NCI-H510A treated with DMSO at 0.1 percent for 48 hours (cell line): ENCODE measurements around the gene GP5.

Experiments
- DNase-seq: peaks from one replicate; lab custom pipeline; 2025; lab: John Stamatoyannopoulos, UW

Gene GP5, protein sequence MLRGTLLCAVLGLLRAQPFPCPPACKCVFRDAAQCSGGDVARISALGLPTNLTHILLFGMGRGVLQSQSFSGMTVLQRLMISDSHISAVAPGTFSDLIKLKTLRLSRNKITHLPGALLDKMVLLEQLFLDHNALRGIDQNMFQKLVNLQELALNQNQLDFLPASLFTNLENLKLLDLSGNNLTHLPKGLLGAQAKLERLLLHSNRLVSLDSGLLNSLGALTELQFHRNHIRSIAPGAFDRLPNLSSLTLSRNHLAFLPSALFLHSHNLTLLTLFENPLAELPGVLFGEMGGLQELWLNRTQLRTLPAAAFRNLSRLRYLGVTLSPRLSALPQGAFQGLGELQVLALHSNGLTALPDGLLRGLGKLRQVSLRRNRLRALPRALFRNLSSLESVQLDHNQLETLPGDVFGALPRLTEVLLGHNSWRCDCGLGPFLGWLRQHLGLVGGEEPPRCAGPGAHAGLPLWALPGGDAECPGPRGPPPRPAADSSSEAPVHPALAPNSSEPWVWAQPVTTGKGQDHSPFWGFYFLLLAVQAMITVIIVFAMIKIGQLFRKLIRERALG

DNA sequence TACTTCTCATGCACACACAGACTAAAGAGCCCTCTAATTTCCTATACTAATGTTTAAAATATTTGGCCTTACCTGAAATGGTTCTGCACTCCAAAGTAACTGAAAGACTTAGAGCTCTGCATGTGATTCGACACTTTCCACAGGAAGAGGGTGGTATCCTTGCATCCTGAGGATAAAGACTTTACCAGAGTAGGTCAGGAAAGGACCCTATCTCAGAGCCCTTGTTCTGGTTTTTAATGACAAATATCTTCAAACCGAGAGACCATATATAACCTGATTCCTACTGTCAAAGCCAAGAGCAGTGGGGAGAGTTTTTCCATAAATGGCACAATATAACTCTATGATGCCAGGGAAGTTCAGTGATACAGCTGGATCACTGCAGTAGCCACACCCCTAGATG is at the start of gene GP5:
Gene GP5, minus strand, starts transcription at position 101 of the 400 bp plus-strand sequence. CDS start 984 bp downstream, outside the sequence.
- DNase-seq, result no peak

DNA sequence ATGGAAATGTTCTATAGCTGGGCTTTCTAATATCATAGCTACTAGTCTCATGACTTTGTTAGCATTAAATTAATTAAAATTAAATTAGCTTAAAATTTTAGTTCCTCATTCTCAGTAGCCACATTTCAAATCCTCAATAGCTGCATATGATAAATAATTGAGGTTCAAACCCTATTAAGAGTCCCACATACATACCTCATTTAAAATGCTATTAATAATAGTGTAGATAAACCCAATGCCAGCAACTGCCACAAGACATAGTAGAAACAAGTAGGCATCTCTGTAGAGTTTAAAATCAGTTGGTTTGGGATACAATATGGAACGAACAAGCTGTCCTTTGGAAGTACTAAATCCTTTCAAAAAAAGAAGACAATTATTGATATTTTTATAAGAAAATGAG is 48.6 kb upstream of the GP5 start:
- DNase-seq, result no peak

- DNase-seq, result peak; percentile 66
These were observed 48.1 kb upstream of the GP5 start for GRCh38 chr3:194447161-194447560.

GRCh38 chr3:194446754-194447153 is 47.7 kb upstream of the GP5 start:
- no peak for DNase-seq

- DNase-seq, result peak; percentile 89
These were observed 47.1 kb upstream of the GP5 start for GRCh38 chr3:194446172-194446571.

DNA sequence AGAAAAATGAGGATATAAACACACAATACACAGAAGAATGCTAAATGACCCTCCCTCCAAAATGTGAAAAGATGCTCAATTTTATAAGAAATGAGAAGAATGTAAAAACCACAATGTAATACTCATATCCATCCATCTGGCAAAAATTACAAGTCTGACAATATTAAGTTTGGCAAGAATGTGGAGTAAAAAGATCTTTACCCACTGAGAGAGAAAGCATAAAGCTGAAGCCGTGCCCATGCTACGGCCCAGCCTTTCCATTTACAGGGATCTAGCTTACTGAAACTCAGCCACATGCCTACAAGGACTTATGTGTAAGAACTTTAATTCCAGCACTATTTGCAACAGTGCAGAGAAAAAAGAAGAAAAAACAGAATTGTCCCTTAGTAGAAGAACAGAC is 44.8 kb upstream of the GP5 start:
- DNase-seq, result no peak

DNA sequence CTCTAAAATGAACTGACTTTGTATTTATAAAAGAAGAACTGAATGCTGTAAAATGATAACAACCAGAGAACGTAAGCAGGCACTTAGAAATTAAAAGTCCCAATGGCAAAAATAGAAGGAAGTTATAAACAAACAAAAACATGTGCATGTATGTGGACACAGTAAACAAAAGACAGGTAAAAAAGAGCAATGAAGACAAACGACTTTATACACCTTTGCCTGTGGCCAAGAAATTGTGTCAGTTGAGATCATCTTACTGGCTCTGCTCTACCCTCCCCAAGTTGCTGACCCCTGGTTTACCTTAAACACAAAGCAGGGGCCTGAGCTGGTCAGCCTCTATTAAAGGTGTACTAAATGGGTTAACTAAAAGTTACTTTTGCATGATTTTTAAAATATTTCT is 41.7 kb upstream of the GP5 start:
- DNase-seq, result no peak

DNA sequence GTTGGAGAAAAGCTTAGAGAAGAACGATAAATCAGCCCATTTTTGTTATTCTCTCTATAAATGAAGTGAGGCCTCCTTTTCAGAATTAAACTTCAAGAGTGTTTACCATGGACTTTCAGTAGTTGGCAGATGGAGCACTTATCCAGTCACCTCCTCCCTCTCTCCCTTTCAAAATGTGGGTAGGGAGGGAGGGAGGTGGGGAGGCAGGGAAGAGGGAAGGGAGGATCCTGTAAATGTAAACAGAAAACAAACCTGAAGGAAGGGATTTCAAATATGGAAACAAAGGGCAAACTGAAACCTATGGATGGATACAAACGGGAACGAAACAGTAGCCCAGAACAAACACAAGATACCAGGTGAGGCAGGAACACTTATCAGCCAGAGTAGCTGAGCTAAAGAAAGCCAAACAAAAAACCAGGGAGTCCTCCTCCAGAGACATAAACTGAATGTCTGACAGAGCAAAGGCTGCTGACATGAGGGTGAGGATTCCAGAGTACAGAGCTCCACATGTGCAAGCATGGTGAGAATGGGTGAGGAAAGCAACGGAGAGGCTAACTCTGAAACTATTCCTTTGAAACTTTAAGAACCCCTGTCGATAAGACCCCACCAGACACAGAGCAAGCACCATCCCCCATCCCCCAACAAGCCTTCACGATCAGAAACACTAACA is 41.0 kb upstream of the GP5 start:
- DNase-seq, result peak; percentile 96

DNA sequence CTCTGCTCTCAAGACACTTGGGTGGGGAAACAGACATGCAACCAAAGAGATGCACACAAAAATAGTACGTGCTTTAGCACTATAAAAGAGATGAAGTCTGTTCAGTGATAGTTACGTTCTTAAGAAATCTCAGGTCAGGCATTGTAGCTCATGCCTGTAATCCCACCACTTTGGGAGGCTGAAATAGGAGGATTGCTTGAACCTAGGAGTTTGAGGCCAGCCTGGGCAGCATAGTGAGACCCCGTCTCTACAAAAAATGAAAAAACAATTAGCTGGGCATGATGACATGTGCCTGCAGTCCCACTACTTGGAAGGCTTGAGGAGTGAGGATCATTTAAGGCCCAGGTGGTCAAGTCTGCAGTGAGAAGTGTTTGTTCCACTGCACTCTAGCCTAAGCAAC is 35.4 kb upstream of the GP5 start:
- no peak for DNase-seq

GRCh38 chr3:194431554-194431953 is 32.5 kb upstream of the GP5 start:
- no peak for DNase-seq

DNA sequence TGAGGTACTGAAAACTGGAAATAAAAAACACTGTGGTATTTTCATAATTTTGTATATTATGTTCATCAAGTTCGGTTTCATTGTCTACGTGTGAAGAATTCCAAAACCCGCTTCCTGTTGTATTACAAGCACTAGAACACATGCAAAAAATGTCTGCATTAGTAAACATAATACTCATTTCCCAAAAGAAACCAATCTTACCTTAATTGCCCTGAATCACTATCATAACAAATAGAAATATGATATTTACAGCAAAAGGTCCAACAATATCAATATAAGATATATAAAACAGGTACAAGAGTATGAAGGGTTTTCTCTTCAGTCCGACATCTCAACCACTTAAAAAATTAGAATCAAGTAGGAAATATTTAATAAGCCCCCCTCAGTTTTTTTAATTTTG is 26.3 kb upstream of the GP5 start:
- DNase-seq, result no peak

DNA sequence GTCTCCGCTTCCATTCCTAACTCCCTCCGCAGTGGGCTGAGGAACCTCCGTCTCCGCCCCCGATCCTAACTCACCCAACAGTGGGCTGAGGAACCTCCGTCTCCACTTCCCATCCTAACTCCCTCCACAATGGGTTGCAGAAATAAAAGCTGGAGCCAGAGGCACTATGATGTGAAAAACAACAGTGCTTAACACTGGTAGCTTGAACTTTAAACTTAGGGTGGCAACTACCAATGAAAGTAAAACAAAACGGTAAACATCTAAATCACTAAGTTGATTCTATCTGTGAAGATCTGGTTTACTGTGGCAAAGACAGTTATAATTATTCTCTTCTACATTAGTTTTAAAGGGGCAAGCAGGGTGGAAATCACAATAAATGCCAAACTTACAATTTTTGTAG is 25.9 kb upstream of the GP5 start:
- no peak for DNase-seq

DNA sequence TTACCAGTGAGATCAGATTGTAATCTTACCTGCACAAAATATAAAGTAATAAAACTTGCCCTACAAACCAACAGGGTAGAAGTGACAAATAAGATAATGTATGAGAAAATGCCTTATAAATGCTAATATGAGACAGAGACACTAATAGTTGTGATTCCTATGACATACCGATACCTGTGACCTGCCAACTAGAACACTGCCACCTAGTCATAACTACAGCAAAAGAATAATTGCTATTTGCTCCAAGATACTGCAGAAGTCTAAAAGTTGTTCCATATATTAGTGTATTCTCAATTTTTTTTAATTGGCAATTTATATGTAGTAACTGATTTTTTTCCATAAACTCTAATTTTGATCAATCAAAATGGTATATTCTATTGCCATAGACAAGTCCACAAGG is 25.3 kb upstream of the GP5 start:
- no peak for DNase-seq

DNA sequence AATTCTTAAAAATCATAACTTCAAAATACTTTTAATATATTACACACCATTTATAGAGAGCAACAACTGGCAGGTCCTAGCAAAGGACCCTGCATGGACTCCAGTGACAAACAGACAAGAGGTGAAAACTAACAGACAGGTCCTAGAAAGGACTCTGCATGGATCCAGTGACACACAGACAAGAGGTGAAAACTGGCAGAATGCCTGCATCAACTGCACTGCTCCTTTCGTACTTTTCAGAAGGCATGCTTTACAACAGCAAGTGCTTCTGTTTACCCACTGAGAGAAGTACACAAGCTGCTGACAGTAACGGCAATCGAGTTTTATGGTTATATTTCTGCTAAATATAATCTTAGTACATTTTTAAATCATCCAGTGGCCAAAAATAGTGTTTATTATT is 24.3 kb upstream of the GP5 start:
- peak; percentile 82 for DNase-seq

GRCh38 chr3:194422188-194422587 is 23.1 kb upstream of the GP5 start:
- DNase-seq, result no peak

GRCh38 chr3:194418671-194419070 is 19.6 kb upstream of the GP5 start:
- DNase-seq, result no peak

DNA sequence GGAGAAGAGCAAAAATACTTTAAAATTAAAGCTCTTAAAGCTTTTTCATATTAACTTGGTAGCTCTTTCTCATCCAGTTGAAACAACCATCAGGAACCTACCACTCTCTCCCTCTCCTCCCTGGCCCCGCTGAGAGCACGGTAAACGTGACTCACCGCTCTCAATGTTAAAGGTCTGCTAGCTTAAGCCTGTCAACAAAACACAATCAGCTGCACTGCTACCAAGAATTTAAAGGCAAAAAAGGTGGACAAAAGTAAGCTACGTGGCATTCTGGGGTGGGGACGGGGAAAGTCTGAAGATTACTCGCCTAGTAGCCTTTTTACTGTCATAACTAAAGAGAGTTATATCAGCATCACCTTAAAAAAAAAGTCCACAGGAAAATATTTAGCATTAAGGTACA is 8.4 kb upstream of the GP5 start:
- DNase-seq, result peak; percentile 34

- DNase-seq, result no peak
These were observed 6.7 kb upstream of the GP5 start for GRCh38 chr3:194405766-194406165.

DNA sequence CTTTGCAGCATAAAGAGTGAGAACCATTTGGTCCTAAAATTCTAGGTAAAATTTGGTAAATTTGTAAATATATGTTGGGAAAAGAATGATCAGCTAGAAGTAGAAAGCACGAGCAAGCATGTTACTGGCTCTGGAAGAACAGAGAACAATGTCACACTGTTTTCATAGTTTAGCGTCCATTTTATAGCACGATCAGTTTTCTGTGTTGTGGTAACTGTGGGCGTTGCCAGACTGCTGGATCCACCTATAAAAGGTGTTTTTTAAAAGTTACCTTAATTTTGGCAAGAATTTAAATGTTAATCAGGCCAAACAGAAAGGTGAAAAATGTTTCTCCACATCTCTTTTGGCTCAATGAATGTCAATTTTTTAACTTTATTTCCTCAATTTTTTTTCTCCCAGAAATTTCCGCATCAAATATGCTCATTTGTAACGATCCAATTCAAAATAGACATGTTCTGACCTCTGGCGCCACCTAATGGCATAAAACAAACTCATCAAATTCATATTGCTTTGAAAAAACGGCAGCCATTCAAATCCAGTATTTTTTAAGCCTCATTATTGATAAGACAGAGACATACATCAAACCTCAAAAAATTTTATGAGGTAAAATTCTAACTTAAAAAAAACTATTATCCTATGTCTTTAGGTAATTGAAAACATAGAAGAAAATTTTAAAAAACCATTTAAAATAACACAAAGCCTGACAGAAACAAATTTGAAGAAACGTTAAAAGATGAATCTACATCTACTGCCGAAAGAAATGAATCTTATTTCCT is 5.5 kb upstream of the GP5 start:
- peak; percentile 77 for DNase-seq

DNA sequence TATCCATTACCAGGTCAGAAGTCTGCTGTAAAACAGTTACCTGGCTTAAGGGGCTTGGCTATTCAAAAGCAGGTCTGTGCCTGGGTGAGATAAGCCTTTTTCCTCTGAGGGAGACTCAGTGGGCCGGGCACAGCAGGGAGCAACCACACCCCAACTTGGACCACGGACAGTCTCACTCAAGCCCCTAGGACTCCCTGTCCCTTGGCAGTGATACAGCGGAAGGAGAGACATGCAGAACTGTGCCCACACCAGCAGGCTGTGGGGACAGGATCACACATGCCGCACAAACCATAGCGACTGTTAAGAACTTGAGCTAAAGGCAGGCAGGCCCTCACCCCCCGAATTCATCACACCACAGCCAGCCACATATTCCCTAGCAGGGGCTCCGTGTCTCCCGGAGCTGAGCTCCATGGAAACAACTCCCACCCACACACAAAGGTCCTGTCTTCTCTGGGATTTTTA is 2.8 kb upstream of the GP5 start:
- DNase-seq, result no peak

GRCh38 chr3:194401346-194401745 is 2.3 kb upstream of the GP5 start:
- DNase-seq, result no peak

- no peak for DNase-seq
These were observed 877 bp upstream of the GP5 start for GRCh38 chr3:194399874-194400411.
